ENCODE results near the gene NTF4. TPM values are rescaled to one million over a fixed set of nuclear protein-coding genes. Genes with fewer than 3 reads are reported as not detected.
"Not testable (repeated sequence)": the region's sequence is repeated elsewhere in the genome, so short reads cannot be mapped to it uniquely, and the experiment has no call there.

NTF4 gene
- total and polyA plus RNA-seq, 2 of the 4 experiments (the other 2 are of a cell fraction) = 0.09 to 0.18 TPM

GRCh38 chr19:49049011-49049410 is 15.6 kb downstream of the NTF4 start, which contains the start of gene CGB8:
Gene CGB8, minus strand, starts transcription at chr19:49049111. Its CDS starts 372 bp downstream, at chr19:49048739.
- H2AK9ac ChIP-seq (replicated peaks; ENCODE audit: low read depth, low read length, poor library complexity); H4K8ac ChIP-seq (ENCODE audit: low read depth in 2 of 2, low read length in 2 of 2); H2AFZ ChIP-seq (replicated peaks; ENCODE audit: low read length, poor library complexity); H3K9me3 ChIP-seq (ENCODE audit: control insufficient read depth, insufficient read depth, low read length); H2BK120ac ChIP-seq (ENCODE audit: low read depth, low read length); POLR2A ChIA-PET (ENCODE audit: unreplicated experiment); dilution Hi-C loops (cut with HindIII; ENCODE audit: low sequenced_read_pairs, unreplicated experiment); intact Hi-C loops (cut with micrococcal nuclease); H3K23ac ChIP-seq (ENCODE audit: low read depth, low read length); H4K20me1 ChIP-seq (ENCODE audit: insufficient read depth, low read length); CTCF ChIA-PET; H3K79me1 ChIP-seq (ENCODE audit: low read depth in 1 of 2, low read length in 2 of 2); H4K5ac ChIP-seq (ENCODE audit: low read depth, low read length); H4K91ac ChIP-seq (ENCODE audit: insufficient read depth, low read depth, low read length); H2AK5ac ChIP-seq (ENCODE audit: low read depth, low read length); H3K4me3 ChIP-seq (ENCODE audit: insufficient read depth, low read depth, low read length); H3K4me2 ChIP-seq (ENCODE audit: low read depth, low read length); ATAC-seq (ENCODE audit: low read depth); BruUV-seq (replicated peaks); H3K56ac ChIP-seq (ENCODE audit: extremely low read depth, insufficient read depth, low read length); H3K4ac ChIP-seq (ENCODE audit: low read depth, low read length); H3K9me1 ChIP-seq (ENCODE audit: insufficient read depth, low read length); DNase-seq; H3K27me3 ChIP-seq (ENCODE audit: control insufficient read depth, insufficient read depth, low read length); H3K9ac ChIP-seq (ENCODE audit: low read depth, low read length); H2BK20ac ChIP-seq (ENCODE audit: low read depth, low read length); H3K36me3 ChIP-seq (ENCODE audit: control insufficient read depth, insufficient read depth, low read length); H3K18ac ChIP-seq (ENCODE audit: low read depth, low read length); H3K14ac ChIP-seq (replicated peaks; ENCODE audit: low read depth, low read length); in situ Hi-C loops (cut with MboI; ENCODE audit: low sequenced_read_pairs); H3K4me1 ChIP-seq (ENCODE audit: control insufficient read depth, insufficient read depth, low read length); H3K27ac ChIP-seq (ENCODE audit: insufficient read depth, low read length); H2BK5ac ChIP-seq (ENCODE audit: low read depth, low read length, poor library complexity, severe bottlenecking); H2BK15ac ChIP-seq (ENCODE audit: low read depth, low read length): not testable (repeated sequence)
- WGBS, 2 experiments (ENCODE audit: extremely low coverage in 2 of 2, insufficient read length in 1 of 2) = no CpG with 5 or more reads among the region's 12 CpGs

- in situ Hi-C loops (cut with MboI; ENCODE audit: low sequenced_read_pairs); H4K5ac ChIP-seq (ENCODE audit: low read depth, low read length); dilution Hi-C loops (cut with HindIII; ENCODE audit: low sequenced_read_pairs, unreplicated experiment): not testable (repeated sequence)
Measured at GRCh38 chr19:49043548-49043947, 21.1 kb downstream of the NTF4 start, which contains the start of gene CGB5. Gene CGB5, plus strand, starts transcription at chr19:49043848. Its CDS starts 362 bp downstream, at chr19:49044210.

More at GRCh38 chr19:49043548-49043947, 21.1 kb downstream of the NTF4 start, which contains the start of gene CGB5:
- POLR2A ChIA-PET (ENCODE audit: unreplicated experiment); H2AK9ac ChIP-seq (replicated peaks; ENCODE audit: low read depth, low read length, poor library complexity); H3K9ac ChIP-seq (ENCODE audit: low read depth, low read length); H2BK20ac ChIP-seq (ENCODE audit: low read depth, low read length); H2AK5ac ChIP-seq (ENCODE audit: low read depth, low read length); H2BK120ac ChIP-seq (ENCODE audit: low read depth, low read length); H3K56ac ChIP-seq (ENCODE audit: extremely low read depth, insufficient read depth, low read length); H4K91ac ChIP-seq (ENCODE audit: insufficient read depth, low read depth, low read length); H3K14ac ChIP-seq (replicated peaks; ENCODE audit: low read depth, low read length); H3K4me3 ChIP-seq (ENCODE audit: insufficient read depth, low read depth, low read length); intact Hi-C loops (cut with micrococcal nuclease); H2BK5ac ChIP-seq (ENCODE audit: low read depth, low read length, poor library complexity, severe bottlenecking); BruUV-seq (replicated peaks); H3K27me3 ChIP-seq (ENCODE audit: control insufficient read depth, insufficient read depth, low read length); DNase-seq; H3K4ac ChIP-seq (ENCODE audit: low read depth, low read length); CTCF ChIA-PET; H4K8ac ChIP-seq (ENCODE audit: low read depth in 2 of 2, low read length in 2 of 2); H3K4me2 ChIP-seq (ENCODE audit: low read depth, low read length); H2BK15ac ChIP-seq (ENCODE audit: low read depth, low read length); H2AFZ ChIP-seq (replicated peaks; ENCODE audit: low read length, poor library complexity); H3K9me3 ChIP-seq (ENCODE audit: control insufficient read depth, insufficient read depth, low read length); H4K20me1 ChIP-seq (ENCODE audit: insufficient read depth, low read length); H3K36me3 ChIP-seq (ENCODE audit: control insufficient read depth, insufficient read depth, low read length); H3K27ac ChIP-seq (ENCODE audit: insufficient read depth, low read length); H3K23ac ChIP-seq (ENCODE audit: low read depth, low read length); H3K4me1 ChIP-seq (ENCODE audit: control insufficient read depth, insufficient read depth, low read length); ATAC-seq (ENCODE audit: low read depth); H3K18ac ChIP-seq (ENCODE audit: low read depth, low read length); H3K9me1 ChIP-seq (ENCODE audit: insufficient read depth, low read length); H3K79me1 ChIP-seq (ENCODE audit: low read depth in 1 of 2, low read length in 2 of 2): not testable (repeated sequence)
- WGBS, 2 experiments (ENCODE audit: extremely low coverage in 2 of 2, insufficient read length in 1 of 2) = 69% methylated on average over 5 of the region's 15 CpGs; no CpG with 5 or more reads in 1 of the 2 experiments
